ENCODE measurements around the gene PLCB4.

DNA sequence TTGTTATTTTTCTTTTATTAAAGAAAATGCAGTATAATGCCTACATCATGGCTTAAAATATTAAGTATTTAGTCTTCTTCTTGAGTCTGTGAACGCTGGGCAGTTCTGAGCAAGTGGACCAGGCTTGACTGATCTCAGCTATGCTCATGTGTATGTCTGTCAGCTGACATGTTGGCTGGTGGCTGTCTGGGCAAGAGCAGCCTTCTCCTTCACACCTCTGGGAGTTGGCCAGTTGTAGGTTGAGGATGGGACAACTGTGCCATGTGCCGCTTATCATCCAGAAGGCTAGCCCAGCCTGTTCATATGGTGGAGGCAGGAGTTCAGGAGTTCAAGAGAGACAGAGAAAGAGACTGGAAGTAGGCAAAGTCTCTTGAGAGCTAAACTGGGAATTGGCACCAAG is 175.9 kb downstream of the PLCB4 start:
- TF ChIP-seq POLR2A (IDR thresholded peaks at IDR 0.05), result no peak
- TF ChIP-seq, protein P1, sequence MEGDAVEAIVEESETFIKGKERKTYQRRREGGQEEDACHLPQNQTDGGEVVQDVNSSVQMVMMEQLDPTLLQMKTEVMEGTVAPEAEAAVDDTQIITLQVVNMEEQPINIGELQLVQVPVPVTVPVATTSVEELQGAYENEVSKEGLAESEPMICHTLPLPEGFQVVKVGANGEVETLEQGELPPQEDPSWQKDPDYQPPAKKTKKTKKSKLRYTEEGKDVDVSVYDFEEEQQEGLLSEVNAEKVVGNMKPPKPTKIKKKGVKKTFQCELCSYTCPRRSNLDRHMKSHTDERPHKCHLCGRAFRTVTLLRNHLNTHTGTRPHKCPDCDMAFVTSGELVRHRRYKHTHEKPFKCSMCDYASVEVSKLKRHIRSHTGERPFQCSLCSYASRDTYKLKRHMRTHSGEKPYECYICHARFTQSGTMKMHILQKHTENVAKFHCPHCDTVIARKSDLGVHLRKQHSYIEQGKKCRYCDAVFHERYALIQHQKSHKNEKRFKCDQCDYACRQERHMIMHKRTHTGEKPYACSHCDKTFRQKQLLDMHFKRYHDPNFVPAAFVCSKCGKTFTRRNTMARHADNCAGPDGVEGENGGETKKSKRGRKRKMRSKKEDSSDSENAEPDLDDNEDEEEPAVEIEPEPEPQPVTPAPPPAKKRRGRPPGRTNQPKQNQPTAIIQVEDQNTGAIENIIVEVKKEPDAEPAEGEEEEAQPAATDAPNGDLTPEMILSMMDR (IDR thresholded peaks at IDR 0.05), result no peak
- no peak for TF ChIP-seq POLR2AphosphoS5 (IDR thresholded peaks at IDR 0.05)

Measured in transverse colon (tissue), 4 donors.